ENCODE results near the gene FBXL16. TPM values are rescaled to one million over a fixed set of nuclear protein-coding genes. Genes with fewer than 3 reads are reported as not detected.

Gene FBXL16
- polyA plus RNA-seq, 1 of the 3 experiments (the other 2 are of a cell fraction), result 19.8 TPM

DNA sequence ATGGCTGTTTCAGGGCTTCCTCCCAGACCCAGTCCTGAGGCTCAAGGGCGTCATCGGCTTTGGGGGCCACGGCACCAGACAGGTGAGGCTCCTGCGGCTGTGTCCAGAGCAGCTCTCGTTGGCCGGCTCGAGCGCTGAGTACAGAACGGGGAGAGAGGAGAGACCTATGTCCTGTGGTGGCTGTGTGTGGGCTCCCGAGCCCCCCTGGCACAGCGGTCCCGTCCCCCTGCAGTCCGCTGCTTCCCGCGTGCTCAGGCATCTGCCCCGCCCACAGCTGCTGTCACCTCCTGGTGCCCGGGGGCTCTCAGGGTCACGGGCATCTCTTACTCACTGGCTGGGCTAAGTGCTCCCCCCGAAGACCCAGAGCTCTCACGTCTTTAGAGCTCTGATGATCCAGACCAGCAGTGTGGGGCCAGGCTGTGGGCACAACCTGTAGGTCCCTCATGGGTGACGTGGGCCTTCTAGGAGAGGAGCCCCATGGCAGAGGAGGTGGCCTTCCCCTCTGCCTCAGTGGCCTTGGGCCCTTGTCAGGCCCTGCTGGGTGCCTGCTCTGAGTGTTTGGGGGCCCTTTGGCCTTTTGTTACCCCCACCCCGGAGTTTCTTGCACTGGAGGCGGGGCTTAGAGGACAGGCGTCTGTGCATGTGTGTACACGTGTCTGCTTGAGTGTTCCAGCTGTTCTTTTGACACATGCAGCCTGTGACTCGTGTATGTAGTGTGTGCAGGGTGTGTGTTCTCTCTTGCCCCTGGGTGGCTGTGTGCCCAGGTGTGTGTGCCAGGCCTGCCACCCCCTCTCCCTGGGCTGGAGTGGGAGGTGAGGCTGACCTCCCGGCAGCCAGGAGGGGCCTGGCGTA lies 52.9 kb downstream of the FBXL16 start:
- POLR2A ChIA-PET, result interaction anchor here (1.3 to 2.0 kb wide), 2 partner anchors 8 to 10 kb away, joined by 4 to 13 read pairs; no protein-coding TSS in a partner anchor
- no peak for DNase-seq
- Histone ChIP-seq H3K27ac (ENCODE audit: low read depth in 2 of 2, low read length in 1 of 2) (no peak overlapping the region), H3K27me3 (ENCODE audit: insufficient read depth) (no peaks in the 10 kb centered on the region), H3K9me3 (no peaks in the 10 kb centered on the region), H3K36me3 (replicated peaks in 1 of 2; ENCODE audit: control insufficient read depth in 1 of 2, insufficient read depth in 2 of 2, low read length in 1 of 2) (peaks cover 0 to 35% of the 10 kb centered on the region in 2 experiments), H2AFZ (ENCODE audit: low read depth) (no peak overlapping the region), H3K79me2 (ENCODE audit: insufficient read depth) (peaks cover 19% of the 10 kb centered on the region; the same call in 1 of the 2 replicates), H3K4me2 (no peak overlapping the region), H3K4me3 (ENCODE audit: low read depth in 2 of 2, low read length in 1 of 2) (no peak overlapping the region), H3F3A (replicated peaks; ENCODE audit: insufficient read depth) (peaks cover 5% of the 10 kb centered on the region), H3K9me2 (no peaks in the 10 kb centered on the region), H3K4me1 (ENCODE audit: control insufficient read depth in 1 of 2, insufficient read depth in 2 of 2, low read depth in 1 of 2, low read length in 1 of 2) (peaks cover 4 to 22% of the 10 kb centered on the region in 2 experiments; a peak in 2 of 4 replicates), H4K20me1 (ENCODE audit: insufficient read depth) (no peaks in the 10 kb centered on the region), H3K9ac (no peak overlapping the region)
- TF ChIP-seq TAF1 (IDR thresholded peaks at IDR 0.05; ENCODE audit: borderline replicate concordance, low read depth, low read length) (no peak), GABPA (IDR thresholded peaks at IDR 0.05; ENCODE audit: low read depth) (no peak), NFIC (IDR thresholded peaks at IDR 0.05; ENCODE audit: borderline replicate concordance) (no peak), RFX5 (IDR thresholded peaks at IDR 0.05; ENCODE audit: low read length) (no peak), POLR2AphosphoS5 (IDR thresholded peaks at IDR 0.05; ENCODE audit: low read depth, low read length) (no peak)
- TF ChIP-seq, protein P1, sequence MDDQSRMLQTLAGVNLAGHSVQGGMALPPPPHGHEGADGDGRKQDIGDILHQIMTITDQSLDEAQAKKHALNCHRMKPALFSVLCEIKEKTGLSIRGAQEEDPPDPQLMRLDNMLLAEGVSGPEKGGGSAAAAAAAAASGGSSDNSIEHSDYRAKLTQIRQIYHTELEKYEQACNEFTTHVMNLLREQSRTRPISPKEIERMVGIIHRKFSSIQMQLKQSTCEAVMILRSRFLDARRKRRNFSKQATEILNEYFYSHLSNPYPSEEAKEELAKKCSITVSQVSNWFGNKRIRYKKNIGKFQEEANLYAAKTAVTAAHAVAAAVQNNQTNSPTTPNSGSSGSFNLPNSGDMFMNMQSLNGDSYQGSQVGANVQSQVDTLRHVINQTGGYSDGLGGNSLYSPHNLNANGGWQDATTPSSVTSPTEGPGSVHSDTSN (IDR thresholded peaks at IDR 0.05), result no peak
- TF ChIP-seq, protein P2, sequence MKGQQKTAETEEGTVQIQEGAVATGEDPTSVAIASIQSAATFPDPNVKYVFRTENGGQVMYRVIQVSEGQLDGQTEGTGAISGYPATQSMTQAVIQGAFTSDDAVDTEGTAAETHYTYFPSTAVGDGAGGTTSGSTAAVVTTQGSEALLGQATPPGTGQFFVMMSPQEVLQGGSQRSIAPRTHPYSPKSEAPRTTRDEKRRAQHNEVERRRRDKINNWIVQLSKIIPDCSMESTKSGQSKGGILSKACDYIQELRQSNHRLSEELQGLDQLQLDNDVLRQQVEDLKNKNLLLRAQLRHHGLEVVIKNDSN (IDR thresholded peaks at IDR 0.05; ENCODE audit: borderline replicate concordance, low read depth), result no peak
- no CpG with 5 or more reads among the region's 28 CpGs for WGBS (ENCODE audit: low lambda C conversion rate)
- CTCF ChIA-PET, result interaction anchor here (5.6 to 7.8 kb wide), 2 partner anchors 7 to 13 kb away, joined by 69 to 92 read pairs; partner anchors contain the start of gene RHOT2

DNA sequence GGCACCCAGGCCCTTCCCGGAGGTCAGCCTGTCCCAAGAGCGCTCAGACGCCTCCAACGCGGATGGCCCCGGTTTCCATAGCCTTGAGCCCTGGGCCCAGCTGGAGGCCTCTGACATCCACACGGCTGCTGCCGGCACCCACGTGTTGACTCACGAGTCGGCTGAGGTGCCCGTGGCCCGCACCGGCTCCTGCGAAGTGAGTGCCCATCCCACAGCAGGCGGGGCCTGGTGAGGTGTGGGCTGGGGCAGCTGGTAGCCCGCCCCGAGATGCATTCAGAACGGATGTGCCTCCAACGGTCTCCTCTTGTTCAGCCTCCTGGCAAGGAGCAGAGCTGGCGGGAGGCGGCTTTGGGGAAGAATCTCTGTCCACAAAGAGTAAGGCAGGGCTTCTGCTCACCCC lies 53.8 kb downstream of the FBXL16 start:
- DNase-seq, result no peak
- Histone ChIP-seq H3K79me2 (ENCODE audit: insufficient read depth) (peaks cover 19% of the 10 kb centered on the region; the same call in 1 of the 2 replicates), H3K4me2 (no peak overlapping the region), H3K9me2 (no peaks in the 10 kb centered on the region), H3K4me1 (ENCODE audit: control insufficient read depth in 1 of 2, insufficient read depth in 2 of 2, low read depth in 1 of 2, low read length in 1 of 2) (peaks cover 4 to 29% of the 10 kb centered on the region in 2 experiments; a peak in 2 of 4 replicates), H4K20me1 (ENCODE audit: insufficient read depth) (no peaks in the 10 kb centered on the region), H3K9ac (no peak overlapping the region), H2AFZ (ENCODE audit: low read depth) (no peak overlapping the region), H3K27me3 (ENCODE audit: insufficient read depth) (no peaks in the 10 kb centered on the region), H3F3A (replicated peaks; ENCODE audit: insufficient read depth) (peaks cover 5% of the 10 kb centered on the region), H3K36me3 (replicated peaks in 1 of 2; ENCODE audit: control insufficient read depth in 1 of 2, insufficient read depth in 2 of 2, low read length in 1 of 2) (peaks cover 0 to 29% of the 10 kb centered on the region in 2 experiments), H3K9me3 (no peaks in the 10 kb centered on the region), H3K27ac (ENCODE audit: low read depth in 2 of 2, low read length in 1 of 2) (no peak overlapping the region), H3K4me3 (ENCODE audit: low read depth in 2 of 2, low read length in 1 of 2) (no peak overlapping the region)
- CTCF ChIA-PET, result interaction anchor here (1.1 to 7.8 kb wide), 3 partner anchors 8 to 28 kb away, joined by 3 to 92 read pairs (median 69); partner anchors contain the start of genes RHOT2 and STUB1
- TF ChIP-seq SMC3 (IDR thresholded peaks at IDR 0.05; ENCODE audit: low read depth, low read length), result no peak
- TF ChIP-seq MXI1 (IDR thresholded peaks at IDR 0.05; ENCODE audit: low read depth, low read length), result no peak
- TF ChIP-seq TCF12 (IDR thresholded peaks at IDR 0.05), result no peak
- TF ChIP-seq FOXJ3 (CRISPR knock-in tag; IDR thresholded peaks at IDR 0.05), result no peak
- TF ChIP-seq SIN3A (IDR thresholded peaks at IDR 0.05; ENCODE audit: borderline replicate concordance, low read depth, low read length), result no peak
- no peak for TF ChIP-seq POLR2AphosphoS5 (IDR thresholded peaks at IDR 0.05; ENCODE audit: low read depth, low read length)
- no peak for TF ChIP-seq JUND (IDR thresholded peaks at IDR 0.05)
- TF ChIP-seq RFX5 (IDR thresholded peaks at IDR 0.05; ENCODE audit: low read length), result no peak
- no peak for TF ChIP-seq NFIC (IDR thresholded peaks at IDR 0.05; ENCODE audit: borderline replicate concordance)
- no peak for TF ChIP-seq CHD2 (IDR thresholded peaks at IDR 0.05; ENCODE audit: low read length, partially characterized antibody)
- no peak for TF ChIP-seq RAD21 (IDR thresholded peaks at IDR 0.05; ENCODE audit: low read length)
- TF ChIP-seq ELF1 (IDR thresholded peaks at IDR 0.05), result no peak
- TF ChIP-seq, protein P3, sequence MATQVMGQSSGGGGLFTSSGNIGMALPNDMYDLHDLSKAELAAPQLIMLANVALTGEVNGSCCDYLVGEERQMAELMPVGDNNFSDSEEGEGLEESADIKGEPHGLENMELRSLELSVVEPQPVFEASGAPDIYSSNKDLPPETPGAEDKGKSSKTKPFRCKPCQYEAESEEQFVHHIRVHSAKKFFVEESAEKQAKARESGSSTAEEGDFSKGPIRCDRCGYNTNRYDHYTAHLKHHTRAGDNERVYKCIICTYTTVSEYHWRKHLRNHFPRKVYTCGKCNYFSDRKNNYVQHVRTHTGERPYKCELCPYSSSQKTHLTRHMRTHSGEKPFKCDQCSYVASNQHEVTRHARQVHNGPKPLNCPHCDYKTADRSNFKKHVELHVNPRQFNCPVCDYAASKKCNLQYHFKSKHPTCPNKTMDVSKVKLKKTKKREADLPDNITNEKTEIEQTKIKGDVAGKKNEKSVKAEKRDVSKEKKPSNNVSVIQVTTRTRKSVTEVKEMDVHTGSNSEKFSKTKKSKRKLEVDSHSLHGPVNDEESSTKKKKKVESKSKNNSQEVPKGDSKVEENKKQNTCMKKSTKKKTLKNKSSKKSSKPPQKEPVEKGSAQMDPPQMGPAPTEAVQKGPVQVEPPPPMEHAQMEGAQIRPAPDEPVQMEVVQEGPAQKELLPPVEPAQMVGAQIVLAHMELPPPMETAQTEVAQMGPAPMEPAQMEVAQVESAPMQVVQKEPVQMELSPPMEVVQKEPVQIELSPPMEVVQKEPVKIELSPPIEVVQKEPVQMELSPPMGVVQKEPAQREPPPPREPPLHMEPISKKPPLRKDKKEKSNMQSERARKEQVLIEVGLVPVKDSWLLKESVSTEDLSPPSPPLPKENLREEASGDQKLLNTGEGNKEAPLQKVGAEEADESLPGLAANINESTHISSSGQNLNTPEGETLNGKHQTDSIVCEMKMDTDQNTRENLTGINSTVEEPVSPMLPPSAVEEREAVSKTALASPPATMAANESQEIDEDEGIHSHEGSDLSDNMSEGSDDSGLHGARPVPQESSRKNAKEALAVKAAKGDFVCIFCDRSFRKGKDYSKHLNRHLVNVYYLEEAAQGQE (IDR thresholded peaks at IDR 0.05; ENCODE audit: low read depth, low read length), result no peak
- no peak for TF ChIP-seq GATA2 (CRISPR knock-in tag; IDR thresholded peaks at IDR 0.05)
- TF ChIP-seq TEAD4 (IDR thresholded peaks at IDR 0.05; ENCODE audit: borderline replicate concordance, insufficient read depth), result no peak
- 100% methylated on average over 1 of the region's 22 CpGs for WGBS (ENCODE audit: low lambda C conversion rate)
- POLR2A ChIA-PET, result interaction anchor here (1.2 to 2.0 kb wide), 2 partner anchors 9 to 27 kb away, joined by 3 to 13 read pairs; no protein-coding TSS in a partner anchor
